Smooth muscle cell of the brain vasculature (primary cell): Measurements from ENCODE around the gene ZMAT2.
"Not testable (repeated sequence)": the region's sequence is repeated elsewhere in the genome, so short reads cannot be mapped to it uniquely, and the experiment has no call there.

Experiments used
- DNase-seq: peaks from one replicate; pipeline ENCODE4 v3.0.0-alpha.2; 2012; ENCODE audit warnings: low read depth, low spot score

ZMAT2 gene, protein sequence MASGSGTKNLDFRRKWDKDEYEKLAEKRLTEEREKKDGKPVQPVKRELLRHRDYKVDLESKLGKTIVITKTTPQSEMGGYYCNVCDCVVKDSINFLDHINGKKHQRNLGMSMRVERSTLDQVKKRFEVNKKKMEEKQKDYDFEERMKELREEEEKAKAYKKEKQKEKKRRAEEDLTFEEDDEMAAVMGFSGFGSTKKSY

GRCh38 chr5:140700177-140701144, at the start of gene ZMAT2:
ZMAT2 (plus strand) TSS chr5:140700447; CDS start chr5:140700461, 14 bp downstream.
- DNase-seq, result peak; percentile 91

- no peak for DNase-seq
These were observed 41.4 kb upstream of the ZMAT2 start for GRCh38 chr5:140658870-140659269.

DNA sequence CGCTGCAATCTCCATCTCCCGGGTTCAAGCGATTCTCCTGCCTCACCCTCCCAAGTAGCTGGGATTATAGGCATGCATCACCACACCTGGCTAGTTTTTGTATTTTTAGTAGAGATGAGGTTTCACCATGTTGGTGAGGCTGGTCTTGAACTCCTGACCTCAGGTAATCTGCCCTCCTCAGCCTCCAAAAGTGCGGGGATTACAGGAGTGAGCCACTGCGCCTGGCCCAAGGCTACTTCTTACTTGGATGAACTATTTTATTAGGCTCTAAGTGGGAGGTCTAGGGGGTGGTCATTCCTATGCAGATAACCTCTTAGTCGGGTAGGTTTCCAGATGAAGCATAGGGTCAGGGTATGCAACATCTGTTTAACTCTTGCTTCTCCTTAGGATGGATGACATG, 39.9 kb upstream of the ZMAT2 start:
- DNase-seq, result not testable (repeated sequence)

GRCh38 chr5:140664030-140664358, 36.3 kb upstream of the ZMAT2 start:
- DNase-seq, result no peak

GRCh38 chr5:140664359-140665119, 35.7 kb upstream of the ZMAT2 start, which contains the start of gene WDR55:
WDR55 (plus strand) TSS chr5:140664904; CDS start chr5:140664913, 9 bp downstream.
- peak; percentile 64 for DNase-seq

DNA sequence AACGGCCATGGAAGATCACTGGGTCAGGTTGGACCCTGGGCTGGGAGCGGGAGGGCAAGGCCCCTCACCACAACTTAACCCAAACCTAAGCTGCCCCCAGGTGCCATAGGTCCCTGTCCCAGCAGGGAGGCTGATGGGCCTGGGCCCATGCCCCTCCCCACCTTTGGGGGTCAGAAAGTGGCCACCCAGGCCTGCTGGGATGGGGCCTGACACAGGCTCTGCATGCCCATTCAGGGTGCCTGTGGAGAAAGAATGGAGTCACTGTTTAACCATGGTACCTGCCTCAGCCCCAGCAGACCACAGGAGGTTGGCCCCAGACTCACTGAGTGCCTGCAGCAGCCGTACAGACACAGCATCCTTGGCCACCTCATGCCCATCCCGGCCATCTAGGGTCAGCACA, 29.2 kb upstream of the ZMAT2 start:
- not testable (repeated sequence) for DNase-seq

DNA sequence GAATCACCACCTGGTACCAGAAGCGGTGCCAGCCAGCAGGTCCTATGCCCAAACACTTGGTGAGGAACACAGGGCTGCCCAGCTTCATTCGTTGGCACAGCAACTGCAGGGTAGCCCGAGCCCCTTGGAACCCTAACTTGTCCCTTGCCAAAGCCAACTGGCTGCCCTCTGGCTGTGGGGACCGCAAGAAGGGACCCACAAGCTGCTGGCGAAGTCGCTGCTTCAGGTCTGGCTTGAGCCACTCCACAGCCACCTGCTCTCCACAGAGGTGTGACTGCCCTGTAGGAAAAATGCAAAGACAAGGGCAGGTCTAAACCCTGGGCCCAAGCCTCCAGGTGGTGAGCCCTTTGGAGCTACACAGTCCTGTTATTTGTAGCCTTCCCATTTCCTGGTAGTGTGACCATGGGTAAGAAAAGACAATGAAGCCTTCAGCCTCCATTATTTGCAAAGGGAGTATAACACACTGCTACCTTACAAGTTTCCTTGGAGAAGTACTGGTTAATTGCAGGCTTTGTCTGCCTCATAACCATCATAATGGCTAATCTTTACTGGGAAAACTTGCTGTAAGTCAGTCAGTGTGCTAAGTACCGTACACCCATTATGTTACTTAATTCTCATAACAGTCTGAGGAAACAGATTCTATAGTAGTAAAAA, 28.6 kb upstream of the ZMAT2 start:
- no peak for DNase-seq

- no peak for DNase-seq
These were observed 27.6 kb upstream of the ZMAT2 start for GRCh38 chr5:140672455-140673186.

DNA sequence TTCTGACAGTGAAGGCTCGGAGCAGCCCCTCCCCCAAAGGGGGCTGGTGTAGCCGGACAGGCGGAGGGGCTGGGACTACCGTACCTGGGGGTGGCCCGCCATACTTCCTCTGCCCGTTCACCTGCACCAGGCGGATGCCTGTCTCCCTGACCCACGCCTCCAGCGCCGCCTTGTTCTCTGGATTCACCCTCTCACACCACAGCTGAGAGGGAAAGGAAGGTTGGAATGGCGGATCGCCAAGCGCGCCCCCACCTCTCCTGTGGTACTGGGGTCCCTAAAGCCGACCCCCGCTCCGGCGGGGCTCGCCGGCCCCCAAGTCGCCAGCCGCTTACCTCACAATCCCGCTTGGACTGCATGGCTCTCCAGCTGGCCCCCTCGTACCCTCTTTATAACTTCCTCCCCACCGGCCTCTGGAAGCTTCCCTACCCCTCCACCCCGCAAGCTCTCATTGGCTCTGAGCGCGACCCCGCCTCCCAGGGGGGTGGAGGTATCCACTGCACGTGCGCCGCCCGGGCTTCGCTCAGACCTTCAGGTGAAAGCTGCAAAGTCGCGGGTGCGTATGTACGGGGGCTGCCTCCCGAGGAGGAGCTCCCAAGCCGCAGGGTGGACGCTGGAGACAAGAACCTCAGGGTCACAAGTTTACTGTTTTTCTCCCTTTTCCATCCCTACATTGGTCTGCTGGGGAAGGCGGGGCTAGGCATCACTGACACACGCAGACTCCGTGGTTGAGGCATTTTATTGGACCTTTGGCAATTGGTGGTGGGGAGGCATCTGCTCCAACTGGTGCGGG, 26.9 kb upstream of the ZMAT2 start, which contains the start of gene DND1:
TSS of gene DND1 (minus strand) at position 390 of the 790 bp plus-strand sequence. CDS start at position 356, 34 bp downstream.
- DNase-seq, result no peak

DNA sequence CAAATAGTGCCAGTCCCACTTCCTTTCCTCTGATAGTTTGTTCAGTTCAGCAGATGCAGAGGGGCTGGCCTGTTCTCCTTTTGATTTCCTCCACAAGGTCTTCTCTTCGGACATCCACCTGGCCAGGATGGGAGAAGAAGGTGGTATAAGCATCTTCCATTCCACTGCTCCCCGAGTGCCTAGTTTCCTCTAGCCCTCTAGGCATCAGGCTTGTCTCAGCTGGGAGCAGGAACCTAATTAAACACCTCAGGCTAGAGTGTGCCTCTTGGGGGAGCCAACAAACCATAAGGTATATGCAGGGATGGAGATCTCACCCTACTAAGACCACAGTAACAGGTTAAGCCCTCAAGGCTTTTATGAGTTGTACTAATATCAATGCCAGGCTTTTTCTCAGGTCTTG, 26.0 kb upstream of the ZMAT2 start:
- no peak for DNase-seq

GRCh38 chr5:140674629-140675028, 25.6 kb upstream of the ZMAT2 start:
- no peak for DNase-seq

DNA sequence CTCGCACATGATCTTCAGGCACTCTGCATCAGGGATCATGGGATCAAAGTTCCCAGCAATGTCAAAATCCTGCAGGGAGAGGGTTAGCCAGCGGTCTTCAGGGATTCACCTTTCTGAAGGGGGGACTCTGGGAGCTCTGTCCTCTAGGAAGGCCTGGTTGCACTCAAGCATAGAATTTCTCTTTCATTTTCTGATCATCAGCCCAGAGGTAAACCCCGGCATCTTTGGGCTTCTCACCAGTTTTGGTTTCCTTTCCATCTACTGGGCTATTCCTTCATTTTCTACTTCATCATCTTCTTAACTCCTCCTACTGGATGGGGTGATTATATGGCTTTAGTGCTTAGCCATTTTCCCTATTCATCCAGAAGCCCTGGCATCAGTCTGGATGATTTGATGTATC, 22.3 kb upstream of the ZMAT2 start:
- no peak for DNase-seq

DNA sequence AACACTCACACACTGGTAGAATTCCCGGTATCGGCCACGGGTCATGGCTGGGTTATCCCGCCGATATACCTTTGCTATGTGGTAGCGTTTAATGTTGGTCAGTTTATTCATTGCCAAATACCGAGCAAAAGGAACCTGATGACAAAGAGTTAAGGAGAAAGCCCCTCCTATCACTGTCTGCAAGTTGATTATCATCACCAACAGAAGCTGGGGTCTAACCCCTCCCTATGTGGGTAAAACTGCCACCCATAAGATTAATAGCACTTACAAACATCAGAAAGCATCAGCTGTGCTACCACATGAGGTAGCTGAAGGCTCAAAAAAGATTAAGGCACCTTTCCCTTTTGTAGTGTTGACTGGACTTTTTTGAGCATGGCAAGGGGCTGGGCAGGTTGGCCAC, 21.3 kb upstream of the ZMAT2 start:
- DNase-seq, result no peak

DNA sequence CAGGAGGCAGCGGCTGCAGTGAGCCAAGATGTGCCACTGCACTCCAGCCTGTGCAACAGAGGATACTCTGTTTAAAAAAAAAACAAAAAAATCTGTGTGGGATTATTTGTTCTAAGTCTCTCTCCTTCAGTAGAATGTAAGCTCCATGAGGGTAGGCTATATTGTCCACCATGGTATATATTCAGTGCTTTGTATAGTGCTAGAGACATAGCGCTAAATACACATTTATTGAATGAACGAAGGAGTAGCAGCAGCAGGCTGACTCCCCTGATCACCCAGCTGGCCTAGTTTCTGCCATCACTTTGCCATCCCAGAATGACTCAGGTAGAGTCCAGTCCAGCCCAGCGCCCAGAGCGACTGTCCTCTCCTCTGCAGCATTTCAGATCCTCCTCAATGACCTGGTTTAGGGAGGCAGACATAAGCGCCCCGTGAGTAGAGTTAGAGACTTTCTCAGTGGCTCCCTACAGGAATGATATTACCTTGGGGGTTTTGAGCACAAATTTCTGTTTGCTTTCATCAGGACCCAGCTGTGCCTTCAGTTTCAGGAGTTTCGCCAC, 9.8 kb upstream of the ZMAT2 start:
- DNase-seq, result no peak

DNA sequence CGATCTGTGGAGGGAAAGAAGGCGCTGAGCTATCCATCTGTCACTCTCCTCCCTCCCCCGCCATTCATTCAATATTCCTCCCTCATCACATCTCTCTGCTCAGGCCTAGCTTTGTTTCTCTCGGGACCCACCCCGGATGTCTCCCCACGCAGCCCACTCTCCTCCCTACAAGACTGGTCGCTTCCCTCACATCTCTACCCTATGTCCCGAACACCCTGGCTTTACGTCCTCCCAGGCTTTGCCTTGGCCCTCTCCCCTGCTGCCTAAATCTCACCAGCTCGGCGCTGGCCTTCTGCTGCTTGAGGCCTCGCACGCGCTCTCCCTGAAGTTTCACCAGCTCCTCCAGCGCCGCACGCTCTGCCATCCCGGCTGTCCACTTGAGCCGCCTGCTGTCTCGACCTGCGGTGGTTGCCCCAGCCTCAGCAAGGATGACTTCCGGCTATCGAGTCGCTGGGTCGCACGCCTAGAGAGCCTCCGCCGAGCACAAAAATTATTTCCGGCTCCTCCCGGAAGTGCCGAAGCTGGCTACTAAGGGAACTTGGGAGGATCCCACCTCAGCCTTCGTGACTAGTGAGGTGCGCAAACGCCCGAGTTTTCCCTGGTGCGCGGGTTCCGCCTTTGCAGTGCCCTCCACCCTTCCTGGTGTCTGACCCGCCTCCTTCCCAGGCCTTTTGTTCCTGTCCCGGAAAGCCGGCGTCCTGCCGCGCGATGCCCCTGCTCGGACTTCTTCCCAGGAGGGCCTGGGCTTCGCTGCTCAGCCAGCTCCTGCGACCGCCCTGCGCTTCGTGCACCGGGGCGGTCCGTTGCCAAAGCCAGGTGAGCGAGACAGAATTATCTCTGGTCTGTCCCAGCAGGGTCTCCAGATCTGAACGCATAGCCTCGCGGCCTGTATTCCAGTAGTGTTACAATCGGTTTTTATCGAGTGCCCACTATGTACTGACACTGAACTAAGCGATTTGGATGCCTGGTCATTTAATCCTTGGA, 9.0 kb upstream of the ZMAT2 start, which contains the start of the genes HARS1 and HARS2:
TSS of gene HARS1 (minus strand) at position 430 of the 984 bp plus-strand sequence. CDS start at position 364, 66 bp downstream.
TSS of gene HARS2 (plus strand) at position 515 of the 984 bp plus-strand sequence. CDS start at position 709, 194 bp downstream.
- peak; percentile 72 for DNase-seq

DNA sequence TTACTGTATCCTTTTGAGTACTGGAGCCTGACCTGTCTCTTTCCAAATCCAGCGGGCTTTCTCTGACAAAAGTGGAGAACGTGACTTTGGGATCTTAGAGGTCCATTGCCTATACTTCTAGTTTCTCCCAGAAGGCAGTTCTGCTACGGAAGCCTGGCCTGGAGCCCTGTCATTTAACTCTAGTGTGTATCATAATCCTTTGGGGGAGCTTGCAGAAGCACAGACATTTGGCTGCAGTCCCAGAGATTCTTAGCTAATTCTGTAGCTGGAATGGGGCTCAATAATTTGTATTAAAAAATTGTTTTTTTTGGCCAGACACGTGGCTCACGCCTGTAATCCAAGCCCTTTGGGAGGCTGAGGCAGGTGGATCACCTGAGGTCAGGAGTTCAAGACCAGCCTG, 6.0 kb upstream of the ZMAT2 start:
- DNase-seq, result no peak

DNA sequence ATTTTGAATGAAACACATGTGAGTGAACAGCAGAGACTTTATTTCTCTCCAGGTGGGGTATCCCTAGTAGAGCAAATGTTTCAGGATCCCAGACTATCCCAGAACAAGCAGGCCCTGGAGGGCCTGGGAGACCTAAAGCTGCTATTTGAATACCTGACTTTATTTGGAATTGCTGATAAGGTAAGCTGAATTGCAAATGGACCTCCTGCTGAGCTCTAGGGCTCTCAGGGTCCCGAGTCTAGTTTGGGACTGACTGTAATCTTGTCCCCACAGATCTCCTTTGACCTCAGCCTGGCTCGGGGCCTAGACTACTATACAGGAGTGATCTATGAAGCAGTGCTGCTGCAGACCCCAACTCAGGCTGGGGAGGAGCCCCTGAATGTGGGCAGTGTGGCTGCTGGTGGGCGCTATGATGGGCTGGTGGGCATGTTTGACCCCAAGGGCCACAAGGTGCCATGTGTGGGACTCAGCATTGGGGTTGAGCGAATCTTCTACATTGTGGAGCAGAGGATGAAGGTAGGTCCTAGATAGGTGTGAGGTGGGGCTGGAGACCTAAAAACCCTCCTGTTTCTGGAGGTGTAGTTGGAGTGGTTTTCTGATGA, 3.3 kb upstream of the ZMAT2 start:
- DNase-seq, result no peak

DNA sequence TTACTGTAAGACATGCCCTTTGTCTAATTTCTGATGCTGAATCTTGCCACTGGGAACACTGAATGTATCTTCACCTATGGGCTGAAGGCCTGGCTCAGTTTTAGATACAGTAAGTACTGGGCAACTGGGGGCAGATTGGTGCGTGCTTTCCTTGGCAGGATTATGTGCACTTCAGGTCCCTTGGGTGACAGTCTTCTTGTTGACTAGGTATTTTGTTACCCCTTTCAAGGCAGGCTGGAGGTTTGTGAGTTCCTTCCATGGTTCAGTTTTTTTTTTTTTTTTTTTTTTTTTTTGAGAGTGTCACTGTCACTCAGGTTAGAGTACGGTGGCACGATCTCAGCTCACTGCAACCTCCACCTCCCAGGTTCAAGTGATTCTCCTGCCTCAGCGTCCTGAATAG, 7.6 kb downstream of the ZMAT2 start:
- DNase-seq, result no peak
